CD4-positive, alpha-beta memory T cell (primary cell): ENCODE data around the gene GOLT1A. TPM values are rescaled to one million over a fixed set of nuclear protein-coding genes. Genes with fewer than 3 reads are reported as not detected.

ENCODE experiments used
- CTCF ChIA-PET: fragments of 350-600 bp; sonication (Branson Sonifier 250); formaldehyde crosslinking; loops from one replicate; lab custom pipeline; 2021; ENCODE audit warnings: inconsistent platforms; ENCODE audit not compliant: partially characterized antibody; lab: Charles Lee
- POLR2A ChIA-PET: fragments of 350-600 bp; sonication (Branson Sonifier 250); formaldehyde crosslinking; loops from one replicate; lab custom pipeline; 2021; ENCODE audit not compliant: partially characterized antibody; lab: Charles Lee
- DNase-seq, 5 donors: peaks; one replicate each; pipeline versions ENCODE4 v3.0.0 to v3.0.0-alpha.2; 2020 to 2022; ENCODE audit warnings: mixed read lengths in 1 of 5
- H3K27ac ChIP-seq: one replicate; pipeline ENCODE4 v1.7.0; 2013; ENCODE audit warnings: low read depth, low read length
- H3K27me3 ChIP-seq: 2 replicates; pipeline ENCODE4 v1.7.0; 2013; ENCODE audit warnings: mild to moderate bottlenecking, low read length, moderate library complexity; ENCODE audit not compliant: insufficient read depth
- H3K36me3 ChIP-seq: 2 replicates; pipeline ENCODE4 v1.7.0; 2013; ENCODE audit warnings: mild to moderate bottlenecking, low read length, moderate library complexity; ENCODE audit not compliant: insufficient read depth
- H3K4me1 ChIP-seq: 2 replicates; pipeline ENCODE4 v1.7.0; 2013; ENCODE audit warnings: mild to moderate bottlenecking, low read length, moderate library complexity; ENCODE audit not compliant: insufficient read depth
- H3K4me3 ChIP-seq, 2 donors: one replicate each; pipeline ENCODE4 v1.7.0; 2013; ENCODE audit warnings: low read length in 2 of 2, mild to moderate bottlenecking in 1 of 2
- H3K9me3 ChIP-seq, 2 donors: one replicate each; pipeline ENCODE4 v1.7.0; 2013; ENCODE audit warnings: low read length in 2 of 2, control low read depth in 1 of 2; ENCODE audit not compliant: control insufficient read depth in 1 of 2
- H3K27ac Mint-ChIP-seq, 7 donors: one replicate each; pipeline ENCODE4 v1.8.0; 2020 to 2021; ENCODE audit warnings: mixed read lengths in 7 of 7, mild to moderate bottlenecking in 6 of 7, inconsistent platforms in 3 of 7, moderate library complexity in 3 of 7
- H3K27me3 Mint-ChIP-seq, 2 donors: one replicate each; pipeline ENCODE4 v1.8.0; 2020 to 2021; ENCODE audit warnings: mixed read lengths in 2 of 2
- H3K36me3 Mint-ChIP-seq, 2 donors: one replicate each; pipeline ENCODE4 v1.8.0; 2020 to 2021; ENCODE audit warnings: mixed read lengths in 2 of 2, inconsistent platforms in 1 of 2, mild to moderate bottlenecking in 1 of 2
- H3K4me1 Mint-ChIP-seq, 4 donors: one replicate each; pipeline ENCODE4 v1.8.0; 2020 to 2021; ENCODE audit warnings: mixed read lengths in 4 of 4, mild to moderate bottlenecking in 1 of 4
- H3K4me3 Mint-ChIP-seq, 8 donors: one replicate each; pipeline ENCODE4 v1.8.0; 2020 to 2021; ENCODE audit warnings: mixed read lengths in 8 of 8, mild to moderate bottlenecking in 7 of 8, moderate library complexity in 6 of 8, inconsistent platforms in 3 of 8
- H3K9me3 Mint-ChIP-seq, 8 donors: one replicate each; pipeline ENCODE4 v1.8.0; 2020 to 2021; ENCODE audit warnings: mixed read lengths in 8 of 8, mild to moderate bottlenecking in 5 of 8, inconsistent platforms in 3 of 8, moderate library complexity in 1 of 8
- intact Hi-C: fragments of 100-400 bp; cut with micrococcal nuclease; formaldehyde crosslinking; loops from one replicate; pipeline ENCODE4 v1.15.1; 2023
- polyA plus RNA-seq, 2 donors: library from polyadenylated mRNA; unstranded; fragments of 300-500 nt; fragmentation: Illumina TruSeq; gene quantifications; one replicate each; pipeline ENCODE4 v1.2.3, GENCODE V29; 2021
- total RNA-seq, 2 experiments: library from RNA; stranded (reverse); gene quantifications; one replicate each; pipeline ENCODE4 v1.2.3, GENCODE V29; 2021

Gene GOLT1A
- total and polyA plus RNA-seq, 4 experiments from 2014 or later, result 0.39 to 0.54 (median 0.41) TPM; not detected in 1

GRCh38 chr1:204203206-204203767 lies 10.5 kb downstream of the GOLT1A start:
- ChIA-PET CTCF (interaction anchor here (4.4 kb wide), 1 partner anchor 41 kb away, joined by 35 read pairs; no protein-coding TSS in a partner anchor), POLR2A (no interaction called here)
- intact Hi-C loops, result no loop called here
- no peaks in the 10 kb centered on the region for H3K36me3 Mint-ChIP-seq
- no peak overlapping the region for H3K4me3 Mint-ChIP-seq
- Histone ChIP-seq H3K9me3 (no peaks in the 10 kb centered on the region), H3K36me3 (no peaks in the 10 kb centered on the region), H3K4me1 (no peaks in the 10 kb centered on the region), H3K27ac (no peak overlapping the region), H3K27me3 (peaks cover 5% of the 10 kb centered on the region), H3K4me3 (no peak overlapping the region)
- H3K4me1 Mint-ChIP-seq, result peaks cover 0 to 10% (median 2%) of the 10 kb centered on the region in 4 donors
- H3K27ac Mint-ChIP-seq, result no peak overlapping the region
- peaks cover 23 to 37% of the 10 kb centered on the region in 2 donors for H3K27me3 Mint-ChIP-seq
- no peak for DNase-seq
- H3K9me3 Mint-ChIP-seq, result no peaks in the 10 kb centered on the region

DNA sequence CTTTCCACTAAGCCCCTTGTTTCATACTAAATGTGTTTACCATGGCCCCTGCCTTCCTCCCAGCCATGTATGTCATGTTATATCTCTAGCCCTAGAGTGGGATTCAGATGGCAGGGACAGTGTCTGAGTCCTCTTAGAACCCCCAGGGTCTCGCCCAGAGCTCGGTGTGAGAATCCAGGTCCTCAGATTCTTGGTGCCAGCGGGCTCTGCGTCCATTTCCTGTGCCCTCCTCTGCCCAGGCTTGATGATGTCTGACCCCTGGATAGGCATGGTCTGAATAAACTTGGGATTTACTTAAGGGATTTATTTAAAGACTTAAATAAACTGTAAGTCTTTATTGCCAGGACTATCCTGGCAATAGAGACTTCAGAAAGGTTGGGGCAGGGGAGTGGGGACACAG lies 11.3 kb downstream of the GOLT1A start:
- Histone ChIP-seq H3K27ac (no peak overlapping the region), H3K9me3 (no peaks in the 10 kb centered on the region), H3K27me3 (peaks cover 5% of the 10 kb centered on the region), H3K4me1 (no peaks in the 10 kb centered on the region), H3K4me3 (no peak overlapping the region), H3K36me3 (no peaks in the 10 kb centered on the region)
- ChIA-PET CTCF (no interaction called here), POLR2A (no interaction called here)
- Mint-ChIP-seq H3K4me1 (peaks cover 0 to 11% (median 2%) of the 10 kb centered on the region in 4 donors), H3K9me3 (no peaks in the 10 kb centered on the region), H3K27me3 (peaks cover 20 to 37% of the 10 kb centered on the region in 2 donors), H3K4me3 (no peak overlapping the region), H3K27ac (peak overlapping the region in 3 of 7 donors; percentile 19 to 37 (median 27)), H3K36me3 (no peaks in the 10 kb centered on the region)
- intact Hi-C loops, result no loop called here
- no peak for DNase-seq

DNA sequence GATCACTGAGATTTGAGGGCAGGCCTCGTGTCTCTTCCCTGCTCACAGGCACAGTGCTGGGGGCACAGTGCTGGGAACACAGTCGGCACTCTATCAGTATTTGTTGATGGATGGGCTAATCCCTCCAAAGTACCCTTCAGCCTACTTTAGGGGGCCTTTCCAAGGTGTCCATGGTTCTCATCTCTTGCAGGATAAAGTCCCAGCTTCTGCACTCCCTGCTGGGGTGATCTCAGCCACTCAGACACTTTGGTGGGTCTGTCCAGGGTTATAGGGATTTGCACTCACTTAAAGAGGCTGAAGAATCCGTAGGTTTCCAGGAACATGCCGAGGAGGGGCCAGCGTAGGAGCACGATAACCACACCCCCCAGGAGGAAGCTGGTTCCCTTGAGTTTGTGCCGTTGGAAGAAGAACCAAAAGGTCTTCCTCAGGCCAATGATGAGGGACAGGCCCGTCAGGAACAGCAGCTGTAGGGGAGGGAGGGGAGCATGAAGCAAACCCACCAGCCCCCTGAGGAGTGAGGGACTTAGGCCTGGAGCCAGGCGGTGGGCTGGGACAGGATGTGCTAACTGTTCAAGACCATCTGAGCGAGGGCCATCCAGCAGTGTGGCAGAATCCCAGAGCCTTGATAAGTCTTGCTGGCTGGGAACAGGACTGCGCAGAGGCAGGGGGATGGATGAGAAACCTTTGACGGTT lies 12.3 kb downstream of the GOLT1A start:
- Mint-ChIP-seq H3K9me3 (no peaks in the 10 kb centered on the region), H3K27ac (no peak overlapping the region), H3K27me3 (peaks cover 16 to 33% of the 10 kb centered on the region in 2 donors), H3K4me1 (peaks cover 0 to 6% (median 0%) of the 10 kb centered on the region in 4 donors), H3K36me3 (no peaks in the 10 kb centered on the region), H3K4me3 (no peak overlapping the region)
- intact Hi-C loops, result no loop called here
- POLR2A ChIA-PET, result no interaction called here
- no peak for DNase-seq
- Histone ChIP-seq H3K9me3 (no peaks in the 10 kb centered on the region), H3K4me3 (no peak overlapping the region), H3K27me3 (peaks cover under 1% of the 10 kb centered on the region), H3K27ac (no peak overlapping the region), H3K36me3 (no peaks in the 10 kb centered on the region), H3K4me1 (no peaks in the 10 kb centered on the region)
- CTCF ChIA-PET, result no interaction called here

DNA sequence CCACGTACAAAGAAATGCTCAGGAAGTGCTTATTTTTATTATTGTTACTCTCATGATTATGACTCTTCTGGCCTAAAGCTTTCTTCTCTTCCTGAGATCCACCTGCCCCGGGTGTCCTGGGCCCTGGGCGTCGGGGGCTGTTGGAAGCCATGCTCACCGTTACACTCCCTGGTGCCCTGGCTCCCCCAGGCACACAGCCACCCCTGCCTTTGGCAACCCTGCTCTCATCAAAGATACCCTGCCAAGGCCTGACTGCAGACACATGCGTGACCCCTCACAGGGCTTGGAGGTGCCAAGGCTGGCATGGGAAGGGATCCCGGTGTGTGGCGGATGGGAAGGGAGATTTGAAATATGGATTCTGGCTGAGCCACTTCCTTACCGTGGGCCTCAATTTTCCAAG lies 14.2 kb downstream of the GOLT1A start:
- H3K4me1 Mint-ChIP-seq, result peaks cover under 1 to 17% (median 5%) of the 10 kb centered on the region in 4 donors
- POLR2A ChIA-PET, result no interaction called here

GRCh38 chr1:204198348-204199340 lies 15.1 kb downstream of the GOLT1A start:
- Mint-ChIP-seq H3K4me3 (no peak overlapping the region), H3K27ac (peak overlapping the region in 1 of 7 donors; percentile 18), H3K4me1 (peaks cover 4 to 24% (median 8%) of the 10 kb centered on the region in 4 donors), H3K27me3 (peaks cover 12 to 14% of the 10 kb centered on the region in 2 donors), H3K9me3 (no peaks in the 10 kb centered on the region), H3K36me3 (no peaks in the 10 kb centered on the region)
- Histone ChIP-seq H3K4me1 (no peaks in the 10 kb centered on the region), H3K27me3 (no peaks in the 10 kb centered on the region), H3K27ac (no peak overlapping the region), H3K36me3 (no peaks in the 10 kb centered on the region), H3K4me3 (no peak overlapping the region), H3K9me3 (no peaks in the 10 kb centered on the region)
- ChIA-PET CTCF (interaction anchor here (1.0 to 2.5 kb wide), 5 partner anchors 8 to 35 kb away, joined by 3 to 18 read pairs (median 3); partner anchors contain the start of gene REN), POLR2A (interaction anchor here (1.6 kb wide), 1 partner anchor 9 kb away, joined by 4 read pairs; no protein-coding TSS in a partner anchor)
- intact Hi-C loops, result no loop called here
- DNase-seq, result no peak

More for the DNA sequence above, 14.2 kb downstream of the GOLT1A start:
- H3K27me3 ChIP-seq, result no peaks in the 10 kb centered on the region
- no peaks in the 10 kb centered on the region for H3K36me3 ChIP-seq
- no peak overlapping the region for H3K27ac Mint-ChIP-seq
- no peak overlapping the region for H3K4me3 ChIP-seq
- no peaks in the 10 kb centered on the region for H3K4me1 ChIP-seq
- H3K27ac ChIP-seq, result no peak overlapping the region
- CTCF ChIA-PET, result interaction anchor here (2.5 kb wide), 1 partner anchor 7 kb away, joined by 18 read pairs; no protein-coding TSS in a partner anchor
- no peaks in the 10 kb centered on the region for H3K9me3 ChIP-seq
- H3K36me3 Mint-ChIP-seq, result no peaks in the 10 kb centered on the region
- H3K9me3 Mint-ChIP-seq, result no peaks in the 10 kb centered on the region
- no peak for DNase-seq
- peaks cover 11 to 22% of the 10 kb centered on the region in 2 donors for H3K27me3 Mint-ChIP-seq
- no peak overlapping the region for H3K4me3 Mint-ChIP-seq
- intact Hi-C loops, result no loop called here

DNA sequence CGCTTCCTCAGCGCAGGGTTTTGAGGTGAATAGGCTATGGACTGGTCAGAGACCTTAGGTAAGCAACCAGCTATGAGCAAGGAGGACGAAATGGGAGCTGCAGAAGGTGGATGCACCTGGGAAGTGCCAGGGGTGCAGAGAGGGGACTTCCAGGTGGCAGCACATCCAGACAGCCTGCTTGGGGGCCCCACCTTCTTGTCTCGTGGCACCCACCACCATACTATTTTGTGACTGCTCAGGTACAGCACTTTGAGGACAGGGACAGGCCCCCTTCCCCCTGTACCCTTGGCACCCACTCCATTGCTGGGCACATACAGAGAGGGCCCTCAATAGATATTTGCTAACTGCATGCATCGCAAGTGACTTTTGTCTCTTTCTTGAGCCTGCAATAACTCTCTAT lies 16.7 kb downstream of the GOLT1A start:
- DNase-seq, result no peak
- H3K36me3 Mint-ChIP-seq, result no peaks in the 10 kb centered on the region
- ChIA-PET POLR2A (no interaction called here), CTCF (interaction anchor here (2.5 kb wide), 1 partner anchor 10 kb away, joined by 18 read pairs; no protein-coding TSS in a partner anchor)
- H3K4me3 Mint-ChIP-seq, result no peak overlapping the region
- no peaks in the 10 kb centered on the region for H3K4me1 ChIP-seq
- H3K27me3 Mint-ChIP-seq, result peaks cover 13 to 15% of the 10 kb centered on the region in 2 donors
- no peaks in the 10 kb centered on the region for H3K36me3 ChIP-seq
- H3K27ac ChIP-seq, result no peak overlapping the region
- no peak overlapping the region for H3K27ac Mint-ChIP-seq
- peaks cover 4 to 24% (median 8%) of the 10 kb centered on the region in 4 donors for H3K4me1 Mint-ChIP-seq
- H3K9me3 Mint-ChIP-seq, result no peaks in the 10 kb centered on the region
- intact Hi-C loops, result no loop called here
- no peaks in the 10 kb centered on the region for H3K27me3 ChIP-seq
- H3K4me3 ChIP-seq, result no peak overlapping the region
- H3K9me3 ChIP-seq, result no peaks in the 10 kb centered on the region
